ELF-1 (cell line): ENCODE results near the gene SURF2.
A peak's percentile ranks its signal among the peaks of the same experiment; 100 is the strongest.

Experiments
- DNase-seq: peaks from one replicate; pipeline ENCODE4 v3.0.0-alpha.2; 2016; ENCODE audit warnings: low read depth, low spot score

The SURF2 gene

GRCh38 chr9:133397370-133397769 is 41.0 kb downstream of the SURF2 start:
- no peak for DNase-seq

GRCh38 chr9:133397895-133398294 is 41.5 kb downstream of the SURF2 start:
- DNase-seq: no peak

- DNase-seq: no peak
Observed at GRCh38 chr9:133400292-133400691, 43.9 kb downstream of the SURF2 start.

- DNase-seq: no peak
Observed at GRCh38 chr9:133401588-133401987, 45.2 kb downstream of the SURF2 start.

- DNase-seq: no peak
Observed at GRCh38 chr9:133402689-133403088, 46.3 kb downstream of the SURF2 start.

GRCh38 chr9:133403766-133404453 is 47.6 kb downstream of the SURF2 start:
- peak; percentile 51 for DNase-seq

- no peak for DNase-seq
Observed at GRCh38 chr9:133404454-133405002, 48.2 kb downstream of the SURF2 start.

- no peak for DNase-seq
Observed at GRCh38 chr9:133405508-133406438, 49.4 kb downstream of the SURF2 start.

- DNase-seq: peak; percentile 92
Observed at GRCh38 chr9:133406480-133407307, 50.3 kb downstream of the SURF2 start.

- DNase-seq: no peak
Observed at GRCh38 chr9:133408042-133408441, 51.7 kb downstream of the SURF2 start.
